Mesendoderm (in vitro differentiated cells): Measurements from ENCODE around the gene FUOM.

Source experiments
- DNase-seq: peaks from one replicate; pipeline ENCODE4 v3.0.0; 2013
- H2AK5ac ChIP-seq: 2 replicates; pipeline ENCODE4 v1.6.1; 2013; ENCODE audit warnings: low read length, inconsistent platforms
- H2BK120ac ChIP-seq: 2 replicates; pipeline ENCODE4 v1.6.1; 2013; ENCODE audit warnings: low read depth, mild to moderate bottlenecking, low read length, moderate library complexity, mixed read lengths
- H2BK15ac ChIP-seq: replicated peaks from 2 replicates; pipeline ENCODE4 v1.6.1; 2013; ENCODE audit warnings: low read depth, mild to moderate bottlenecking, moderate library complexity
- H2BK5ac ChIP-seq: 2 replicates; pipeline ENCODE4 v1.6.1; 2013; ENCODE audit warnings: low read length, inconsistent platforms
- H3K18ac ChIP-seq: 2 replicates; pipeline ENCODE4 v1.6.1; 2013; ENCODE audit warnings: mild to moderate bottlenecking, low read length, mixed read lengths
- H3K23ac ChIP-seq: one replicate; pipeline ENCODE4 v1.6.1; 2013; ENCODE audit warnings: low read length
- H3K27ac ChIP-seq: 2 replicates; pipeline ENCODE4 v1.5.1; 2013; ENCODE audit warnings: low read depth, mild to moderate bottlenecking, inconsistent platforms, low read length, moderate library complexity
- H3K27me3 ChIP-seq: 2 replicates; pipeline ENCODE4 v1.6.1; 2013; ENCODE audit warnings: low read length, control low read depth, mild to moderate bottlenecking, inconsistent platforms; ENCODE audit not compliant: insufficient read depth, poor library complexity
- H3K36me3 ChIP-seq: 2 replicates; pipeline ENCODE4 v1.6.1; 2013; ENCODE audit warnings: low read length, inconsistent platforms; ENCODE audit not compliant: control insufficient read depth, insufficient read depth
- H3K4ac ChIP-seq: one replicate; pipeline ENCODE4 v1.6.1; 2013; ENCODE audit warnings: low read depth, mild to moderate bottlenecking, low read length, moderate library complexity
- H3K4me1 ChIP-seq: 2 replicates; pipeline ENCODE4 v1.6.1; 2013; ENCODE audit warnings: low read depth, low read length, inconsistent platforms; ENCODE audit not compliant: control insufficient read depth
- H3K4me2 ChIP-seq: 2 replicates; pipeline ENCODE4 v1.6.1; 2013; ENCODE audit warnings: low read length
- H3K4me3 ChIP-seq: 2 replicates; pipeline ENCODE4 v1.5.1; 2013; ENCODE audit warnings: mild to moderate bottlenecking, low read length
- H3K56ac ChIP-seq: one replicate; pipeline ENCODE4 v1.6.1; 2013; ENCODE audit warnings: low read length
- H3K79me1 ChIP-seq: 2 replicates; pipeline ENCODE4 v1.6.1; 2013; ENCODE audit warnings: low read length, inconsistent platforms
- H3K79me2 ChIP-seq: 2 replicates; pipeline ENCODE4 v1.6.1; 2013; ENCODE audit warnings: mild to moderate bottlenecking, low read length; ENCODE audit not compliant: control insufficient read depth, insufficient read depth
- H3K9ac ChIP-seq: 2 replicates; pipeline ENCODE4 v1.6.1; 2013; ENCODE audit warnings: low read length, inconsistent platforms
- H4K5ac ChIP-seq: one replicate; pipeline ENCODE4 v1.6.1; 2013; ENCODE audit warnings: low read length
- H4K8ac ChIP-seq: one replicate; pipeline ENCODE4 v1.6.1; 2013; ENCODE audit warnings: low read depth, mild to moderate bottlenecking, control low read depth, low read length, moderate library complexity
- WGBS: extraction: QIAGEN DNeasy Blood & Tissue Kit; methylation state at CpG from one replicate; pipeline ENCODE4 v1.1.7; 2013; ENCODE audit warnings: low lambda C conversion rate, missing lambda C conversion rate; ENCODE audit not compliant: insufficient coverage; ENCODE audit errors: extremely low coverage; 5-methylcytosine and 5-hydroxymethylcytosine counted together

The FUOM gene

GRCh38 chr10:133396035-133396624 lies 38.3 kb upstream of the FUOM start:
- Histone ChIP-seq H3K23ac (no peak overlapping the region), H3K56ac (no peak overlapping the region), H3K4me1 (no peaks in the 10 kb centered on the region), H4K8ac (no peak overlapping the region), H3K18ac (no peak overlapping the region), H2BK5ac (no peak overlapping the region), H3K4me3 (no peak overlapping the region), H2BK15ac (no peak overlapping the region), H3K27ac (no peak overlapping the region), H3K79me1 (peaks cover 14% of the 10 kb centered on the region), H2BK120ac (no peak overlapping the region), H3K36me3 (peaks cover 9% of the 10 kb centered on the region), H3K4ac (no peak overlapping the region), H3K4me2 (no peak overlapping the region), H4K5ac (no peak overlapping the region), H3K27me3 (no peaks in the 10 kb centered on the region), H3K9ac (no peak overlapping the region), H3K79me2 (peaks cover 14% of the 10 kb centered on the region), H2AK5ac (no peak overlapping the region)
- no peak for DNase-seq
- WGBS, result no CpG with 5 or more reads among the region's 19 CpGs

- peak overlapping the region; percentile 84 for H3K4ac ChIP-seq
- no peaks in the 10 kb centered on the region for H3K27me3 ChIP-seq
- H3K4me3 ChIP-seq, result peak overlapping the region; percentile 83
- peaks cover 14% of the 10 kb centered on the region for H3K79me2 ChIP-seq
- peak overlapping the region; percentile 90 for H3K27ac ChIP-seq
- H2BK120ac ChIP-seq, result no peak overlapping the region
- DNase-seq, result no peak
- H3K4me1 ChIP-seq, result no peaks in the 10 kb centered on the region
- peak overlapping the region; percentile 57 for H4K8ac ChIP-seq
- WGBS, result no CpG with 5 or more reads among the region's 21 CpGs
- peak overlapping the region; percentile 83 for H3K18ac ChIP-seq
- H3K79me1 ChIP-seq, result peaks cover 14% of the 10 kb centered on the region
- H2BK15ac ChIP-seq, result no peak overlapping the region
- no peak overlapping the region for H3K23ac ChIP-seq
- peaks cover 9% of the 10 kb centered on the region for H3K36me3 ChIP-seq
- H3K4me2 ChIP-seq, result peak overlapping the region; percentile 33
- no peak overlapping the region for H2AK5ac ChIP-seq
- peak overlapping the region; percentile 94 for H3K9ac ChIP-seq
- peak overlapping the region; percentile 98 for H3K56ac ChIP-seq
- H2BK5ac ChIP-seq, result no peak overlapping the region
- no peak overlapping the region for H4K5ac ChIP-seq
Observed at GRCh38 chr10:133394801-133395221, 37.0 kb upstream of the FUOM start.

DNA sequence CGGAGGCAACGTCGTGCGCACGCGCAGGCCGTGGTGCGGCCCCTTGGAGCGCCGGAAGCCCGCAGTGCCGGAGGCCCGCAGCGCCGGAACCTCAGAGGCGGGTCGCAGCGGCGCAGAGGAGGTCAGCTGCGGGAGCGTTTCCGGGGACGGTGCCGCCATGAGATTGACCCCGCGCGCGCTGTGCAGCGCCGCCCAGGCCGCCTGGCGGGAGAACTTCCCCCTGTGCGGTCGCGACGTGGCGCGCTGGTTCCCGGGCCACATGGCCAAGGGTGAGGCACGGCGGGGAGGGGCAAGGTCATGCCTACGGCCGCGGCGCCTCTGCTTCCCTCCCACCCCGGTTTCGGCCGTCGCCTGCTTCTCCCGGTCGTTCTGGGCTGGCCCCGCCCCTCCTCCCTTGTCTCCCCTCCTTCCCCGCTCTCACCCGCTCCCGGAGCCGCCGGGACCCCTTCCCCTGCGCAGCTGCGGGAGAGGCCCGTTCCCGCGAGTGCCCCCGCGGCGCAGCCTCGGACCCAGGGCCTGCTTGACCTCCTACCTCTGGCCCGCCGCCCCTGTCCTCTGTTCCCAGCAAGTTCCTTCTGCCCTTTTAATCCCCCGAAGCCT lies 36.3 kb upstream of the FUOM start, which contains the start of gene MTG1:
MTG1 (plus strand) TSS at position 94 of the 600 bp plus-strand sequence; CDS start at position 158, 64 bp downstream.
- peak within 1 kb of the TSS; percentile 73 for H2BK5ac ChIP-seq
- H3K4ac ChIP-seq, result peak within 1 kb of the TSS; percentile 84
- WGBS, result no CpG with 5 or more reads among the region's 69 CpGs

GRCh38 chr10:133393401-133394063 lies 35.7 kb upstream of the FUOM start:
- no CpG with 5 or more reads among the region's 27 CpGs for WGBS
- peaks cover 14% of the 10 kb centered on the region for H3K79me1 ChIP-seq
- no peak overlapping the region for H3K4me3 ChIP-seq
- H3K18ac ChIP-seq, result no peak overlapping the region
- H3K79me2 ChIP-seq, result peaks cover 14% of the 10 kb centered on the region
- H3K9ac ChIP-seq, result peak overlapping the region; percentile 60
- no peak overlapping the region for H2AK5ac ChIP-seq
- no peak overlapping the region for H3K23ac ChIP-seq
- H3K4me1 ChIP-seq, result no peaks in the 10 kb centered on the region
- H4K8ac ChIP-seq, result peak overlapping the region; percentile 83
- no peaks in the 10 kb centered on the region for H3K27me3 ChIP-seq
- H3K56ac ChIP-seq, result peak overlapping the region; percentile 87
- no peak overlapping the region for H2BK5ac ChIP-seq
- no peak overlapping the region for H2BK120ac ChIP-seq
- H3K4me2 ChIP-seq, result no peak overlapping the region
- H3K4ac ChIP-seq, result no peak overlapping the region
- DNase-seq, result no peak
- no peak overlapping the region for H2BK15ac ChIP-seq
- peaks cover 4% of the 10 kb centered on the region for H3K36me3 ChIP-seq
- no peak overlapping the region for H3K27ac ChIP-seq
- no peak overlapping the region for H4K5ac ChIP-seq

More for the DNA sequence above, 36.3 kb upstream of the FUOM start, which contains the start of gene MTG1:
- Histone ChIP-seq H3K27ac (peak within 1 kb of the TSS; percentile 90), H3K4me2 (peak within 1 kb of the TSS; percentile 33), H3K4me3 (peak within 1 kb of the TSS; percentile 83), H2BK15ac (no peak within 1 kb of the TSS), H2BK120ac (no peak within 1 kb of the TSS), H3K56ac (peak within 1 kb of the TSS; percentile 98), H3K23ac (no peak within 1 kb of the TSS), H3K79me1 (peaks cover 14% of the 10 kb centered on the region), H3K9ac (peak within 1 kb of the TSS; percentile 94), H3K36me3 (peaks cover 8% of the 10 kb centered on the region), H2AK5ac (no peak within 1 kb of the TSS), H3K18ac (peak within 1 kb of the TSS; percentile 83), H4K5ac (no peak within 1 kb of the TSS), H3K4me1 (no peaks in the 10 kb centered on the region), H4K8ac (peak within 1 kb of the TSS; percentile 83), H3K27me3 (no peaks in the 10 kb centered on the region), H3K79me2 (peaks cover 14% of the 10 kb centered on the region)
- DNase-seq, result peak; percentile 95

- H3K56ac ChIP-seq, result no peak overlapping the region
- H3K27ac ChIP-seq, result no peak overlapping the region
- no peak for DNase-seq
- H2AK5ac ChIP-seq, result no peak overlapping the region
- peaks cover 10% of the 10 kb centered on the region for H3K79me1 ChIP-seq
- no peak overlapping the region for H3K4me2 ChIP-seq
- no peak overlapping the region for H3K18ac ChIP-seq
- no peaks in the 10 kb centered on the region for H3K4me1 ChIP-seq
- no peak overlapping the region for H2BK120ac ChIP-seq
- no CpG with 5 or more reads among the region's 12 CpGs for WGBS
- no peak overlapping the region for H2BK5ac ChIP-seq
- H3K23ac ChIP-seq, result no peak overlapping the region
- no peak overlapping the region for H2BK15ac ChIP-seq
- H3K9ac ChIP-seq, result no peak overlapping the region
- H3K4ac ChIP-seq, result peak overlapping the region; percentile 45
- H3K4me3 ChIP-seq, result no peak overlapping the region
- H4K8ac ChIP-seq, result no peak overlapping the region
- H3K79me2 ChIP-seq, result peaks cover 14% of the 10 kb centered on the region
- H3K27me3 ChIP-seq, result no peaks in the 10 kb centered on the region
- no peak overlapping the region for H4K5ac ChIP-seq
- H3K36me3 ChIP-seq, result peaks cover 2% of the 10 kb centered on the region
Observed at GRCh38 chr10:133391761-133392518, 34.1 kb upstream of the FUOM start.
